Transverse colon (tissue), 3 donors: ENCODE data around the gene KCNS1.

Experiments
- POLR2A ChIP-seq: fragments of 450-650 bp; IDR thresholded peaks from one replicate; pipeline ENCODE4 v1.6.1; 2016; ENCODE audit warnings: antibody characterized with exemption, mild to moderate bottlenecking, moderate library complexity
- POLR2AphosphoS5 ChIP-seq, 3 donors: sonication (generic); formaldehyde crosslinking; IDR thresholded peaks; one replicate each; pipeline ENCODE4 v1.6.1; 2016; ENCODE audit warnings: antibody characterized with exemption in 3 of 3

DNA sequence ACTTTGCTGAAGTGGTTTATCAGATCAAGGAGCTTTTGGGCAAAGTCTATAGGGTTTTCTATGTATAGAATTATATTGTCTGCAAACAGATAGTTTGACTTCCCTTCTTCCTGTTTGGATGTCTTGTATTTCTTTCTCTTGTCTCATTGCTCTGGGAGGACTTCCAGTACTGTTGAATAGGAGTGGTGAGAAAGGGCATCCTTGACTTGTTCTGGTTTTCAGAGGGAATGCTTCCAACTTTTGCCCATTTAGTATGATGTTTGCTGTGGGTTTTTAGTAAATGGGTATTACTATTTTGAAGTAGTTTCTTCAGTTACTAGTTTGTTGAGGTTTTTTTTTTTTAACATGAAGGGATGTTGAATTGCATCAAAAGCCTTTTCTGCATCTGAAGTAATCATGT lies 36.1 kb downstream of the KCNS1 start:
- no peak for TF ChIP-seq POLR2A
- TF ChIP-seq POLR2AphosphoS5 (IDR thresholded peaks at IDR 0.05) = no peak
